ENCODE measurements around the gene SH2B2.
"Not testable (repeated sequence)": the region's sequence is repeated elsewhere in the genome, so short reads cannot be mapped to it uniquely, and the experiment has no call there.

Gene SH2B2

DNA sequence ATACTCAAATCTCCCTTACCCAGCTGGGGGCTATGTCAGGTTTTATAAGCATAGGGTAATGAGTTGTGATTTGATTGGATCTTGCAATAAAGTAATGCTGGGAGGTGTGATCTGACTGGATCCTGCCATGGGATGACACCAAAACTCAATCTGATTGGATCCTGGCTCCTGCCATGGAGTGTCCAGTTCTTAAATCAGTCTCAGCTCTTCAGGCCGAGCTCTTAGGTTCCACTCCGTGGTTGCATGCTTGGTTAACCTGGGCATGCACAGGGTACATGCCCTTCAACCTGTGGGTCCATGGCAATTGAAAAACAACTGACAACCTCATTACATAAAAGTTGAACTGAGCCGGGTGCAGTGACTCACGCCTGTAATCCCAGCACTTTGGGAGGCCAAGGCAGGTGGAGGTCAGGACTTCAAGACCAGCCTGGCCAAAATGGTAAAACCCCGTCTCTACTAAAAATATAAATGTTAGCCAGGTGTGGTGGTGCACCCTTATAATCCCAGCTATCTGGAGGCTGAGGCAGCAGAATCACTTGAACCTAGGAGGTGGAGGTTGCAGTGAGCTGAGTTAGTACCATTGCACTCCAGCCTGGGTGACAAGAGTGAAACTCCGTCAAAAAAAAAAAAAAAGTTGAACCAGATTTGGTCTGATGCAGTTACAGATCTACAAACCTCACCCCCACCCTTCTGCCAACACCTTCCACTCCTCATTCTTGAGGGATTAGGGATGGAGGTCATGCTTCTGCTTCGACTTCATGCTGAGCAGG, 54.1 kb downstream of the SH2B2 start:
- not testable (repeated sequence) for H3K4me1 ChIP-seq (ENCODE audit: control insufficient read depth, insufficient read depth, low read length); H3K27me3 ChIP-seq (ENCODE audit: control insufficient read depth, insufficient read depth, low read length); H3K36me3 ChIP-seq (ENCODE audit: control insufficient read depth, insufficient read depth, low read length); H3K9me3 ChIP-seq (ENCODE audit: control insufficient read depth, low read length); H3K9ac ChIP-seq (ENCODE audit: low read length); H3K4me3 ChIP-seq (ENCODE audit: low read length)

- not testable (repeated sequence) for H3K4me1 ChIP-seq (ENCODE audit: control insufficient read depth, insufficient read depth, low read length); H3K36me3 ChIP-seq (ENCODE audit: control insufficient read depth, insufficient read depth, low read length); H3K9ac ChIP-seq (ENCODE audit: low read length); H3K9me3 ChIP-seq (ENCODE audit: control insufficient read depth, low read length); H3K4me3 ChIP-seq (ENCODE audit: low read length); H3K27me3 ChIP-seq (ENCODE audit: control insufficient read depth, insufficient read depth, low read length)
Measured at GRCh38 chr7:102346983-102347382, 60.3 kb downstream of the SH2B2 start.

DNA sequence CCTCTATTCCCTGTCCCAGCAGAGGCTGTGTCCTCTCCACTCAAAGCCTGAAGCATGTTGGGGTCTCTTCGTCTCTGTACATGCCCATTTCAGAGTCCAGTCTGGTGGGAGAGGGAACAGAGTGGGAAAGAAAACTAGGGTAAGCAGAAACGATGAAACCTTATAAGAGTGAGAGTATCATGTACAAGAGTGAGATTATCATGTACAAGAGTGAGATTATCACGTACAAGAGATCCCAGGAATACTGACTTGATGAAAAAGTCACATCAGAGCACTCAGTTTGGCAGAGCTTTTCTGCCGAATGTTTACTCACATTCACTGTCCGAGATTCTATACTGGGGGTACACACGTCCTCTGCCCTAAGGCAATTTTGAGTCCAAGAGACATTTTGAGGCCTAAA, 69.7 kb downstream of the SH2B2 start, which contains the start of gene SPDYE6:
Gene SPDYE6, minus strand, starts transcription at position 101 of the 400 bp plus-strand sequence. CDS start 421 bp downstream, outside the sequence.
- not testable (repeated sequence) for H3K9me3 ChIP-seq (ENCODE audit: control insufficient read depth, low read length); H3K4me3 ChIP-seq (ENCODE audit: low read length); H3K27me3 ChIP-seq (ENCODE audit: control insufficient read depth, insufficient read depth, low read length); H3K4me1 ChIP-seq (ENCODE audit: control insufficient read depth, insufficient read depth, low read length); H3K36me3 ChIP-seq (ENCODE audit: control insufficient read depth, insufficient read depth, low read length); H3K9ac ChIP-seq (ENCODE audit: low read length)

DNA sequence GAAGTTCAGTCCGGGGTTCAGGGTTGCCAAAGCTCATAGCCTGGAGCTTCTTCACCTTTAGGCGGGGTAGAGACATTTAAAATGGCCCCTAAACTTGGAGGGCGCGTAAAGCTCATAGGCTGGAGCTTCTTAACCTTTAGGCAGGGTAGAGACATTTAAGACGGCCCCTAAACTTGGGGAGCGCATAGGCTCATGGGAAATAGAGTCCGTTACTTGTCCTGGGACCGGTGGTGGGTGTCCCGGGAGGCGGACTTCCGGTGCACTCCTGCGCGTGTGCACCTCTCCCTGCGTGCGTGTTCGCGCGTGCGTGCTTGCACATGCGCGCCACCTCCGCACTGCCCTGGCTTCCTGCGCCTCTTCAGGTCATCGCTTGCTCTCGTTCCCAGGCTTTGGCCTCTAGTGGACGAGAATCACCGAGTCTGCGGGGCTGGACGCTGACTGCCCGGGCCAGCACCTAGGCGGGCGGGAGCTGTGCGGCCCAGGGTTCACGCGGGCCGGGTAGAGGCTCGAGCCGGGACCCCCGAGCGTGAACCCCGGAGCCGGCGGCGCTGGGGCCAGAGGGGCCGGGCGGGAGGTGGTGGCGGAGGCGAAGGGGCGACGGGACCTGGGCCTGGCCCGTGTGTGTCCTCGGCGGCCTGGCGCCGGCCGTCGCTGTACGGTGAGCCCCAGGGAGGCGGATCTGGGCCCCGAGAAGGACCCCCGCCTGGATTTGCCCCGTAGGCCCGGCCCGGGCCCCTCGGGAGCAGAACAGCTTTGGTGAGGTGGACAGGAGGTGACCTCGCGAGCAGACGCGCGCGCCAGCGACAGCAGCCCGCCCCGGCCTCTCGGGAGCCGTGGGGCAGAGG, 77.1 kb downstream of the SH2B2 start:
- H3K4me1 ChIP-seq (ENCODE audit: control insufficient read depth, insufficient read depth, low read length); H3K27me3 ChIP-seq (ENCODE audit: control insufficient read depth, insufficient read depth, low read length); H3K9me3 ChIP-seq (ENCODE audit: control insufficient read depth, low read length); H3K36me3 ChIP-seq (ENCODE audit: control insufficient read depth, insufficient read depth, low read length): not testable (repeated sequence)
- Histone ChIP-seq H3K4me3 (ENCODE audit: low read length) (peak overlapping the region; percentile 25), H3K9ac (ENCODE audit: low read length) (peak overlapping the region; percentile 65)

DNA sequence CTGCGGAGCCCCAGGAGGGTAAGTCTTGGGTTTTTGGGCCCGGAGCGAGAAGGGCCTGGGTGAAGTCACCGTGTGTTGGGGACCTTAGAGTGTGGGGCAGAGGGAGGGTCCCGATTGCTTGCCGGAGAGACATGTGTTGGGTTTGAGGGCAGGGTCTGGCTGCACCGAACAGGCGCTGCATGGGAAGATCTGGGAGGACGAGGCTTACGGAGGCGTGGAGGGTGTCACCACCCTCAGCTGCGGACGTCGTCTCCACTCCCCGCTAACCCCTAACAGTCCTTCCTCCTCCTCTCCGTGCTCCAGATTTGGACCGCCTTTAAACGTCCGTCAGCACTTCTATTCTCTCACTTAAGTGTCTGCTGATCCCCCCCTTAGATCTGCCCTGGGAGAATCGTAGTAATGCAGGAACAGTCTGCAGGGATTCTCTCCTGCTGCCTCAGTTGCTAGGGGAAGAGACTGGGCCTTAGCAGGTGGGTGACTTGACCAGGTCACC, 77.8 kb downstream of the SH2B2 start:
- not testable (repeated sequence) for H3K9me3 ChIP-seq (ENCODE audit: control insufficient read depth, low read length); H3K36me3 ChIP-seq (ENCODE audit: control insufficient read depth, insufficient read depth, low read length); H3K4me1 ChIP-seq (ENCODE audit: control insufficient read depth, insufficient read depth, low read length); H3K4me3 ChIP-seq (ENCODE audit: low read length); H3K27me3 ChIP-seq (ENCODE audit: control insufficient read depth, insufficient read depth, low read length)
- peak overlapping the region; percentile 65 for H3K9ac ChIP-seq (ENCODE audit: low read length)

GRCh38 chr7:102365390-102365789, 78.7 kb downstream of the SH2B2 start:
- H3K4me3 ChIP-seq (ENCODE audit: low read length); H3K27me3 ChIP-seq (ENCODE audit: control insufficient read depth, insufficient read depth, low read length); H3K4me1 ChIP-seq (ENCODE audit: control insufficient read depth, insufficient read depth, low read length); H3K9me3 ChIP-seq (ENCODE audit: control insufficient read depth, low read length); H3K36me3 ChIP-seq (ENCODE audit: control insufficient read depth, insufficient read depth, low read length); H3K9ac ChIP-seq (ENCODE audit: low read length): not testable (repeated sequence)

DNA sequence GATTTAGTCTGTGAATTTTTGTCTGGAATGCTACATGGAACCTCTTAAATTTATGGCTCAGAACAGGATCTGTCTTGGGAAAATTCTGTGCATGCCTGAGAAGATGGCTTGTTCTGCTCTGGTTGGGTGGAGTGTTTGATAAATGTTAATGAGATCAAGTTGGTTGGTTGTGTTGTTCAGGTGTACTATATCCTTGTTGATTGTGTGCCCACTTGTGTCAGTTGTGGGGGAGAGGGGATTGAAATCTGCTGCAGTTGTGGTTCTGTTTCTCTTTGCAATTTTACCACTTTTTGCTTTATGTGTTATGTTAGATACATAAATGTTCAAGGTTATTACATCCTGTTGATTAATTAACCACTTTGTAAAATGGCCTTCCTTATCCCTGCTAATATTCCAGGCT, 83.4 kb downstream of the SH2B2 start:
- H3K4me3 ChIP-seq (ENCODE audit: low read length); H3K27me3 ChIP-seq (ENCODE audit: control insufficient read depth, insufficient read depth, low read length); H3K4me1 ChIP-seq (ENCODE audit: control insufficient read depth, insufficient read depth, low read length); H3K36me3 ChIP-seq (ENCODE audit: control insufficient read depth, insufficient read depth, low read length); H3K9me3 ChIP-seq (ENCODE audit: control insufficient read depth, low read length); H3K9ac ChIP-seq (ENCODE audit: low read length): not testable (repeated sequence)
